Prostate gland (tissue), 2 donors: ENCODE results near the gene ACVR1.

ENCODE experiments used
- POLR2AphosphoS5 ChIP-seq: sonication (generic); formaldehyde crosslinking; IDR thresholded peaks from one replicate; pipeline ENCODE4 v1.6.1; 2017; ENCODE audit warnings: antibody characterized with exemption
- TF ChIP-seq, protein P1 (sequence below), 4 experiments: fragments of 200-600 bp in 2 of 4; fragments of 450-650 bp in 2 of 4; sonication (generic) in 2 of 4; IDR thresholded peaks; 1 replicate in 3 of 4; 2 replicates in 1 of 4; pipeline ENCODE4 v1.5.1; 2016 to 2019; ENCODE audit warnings: antibody characterized with exemption in 4 of 4, mild to moderate bottlenecking in 2 of 4, moderate library complexity in 2 of 4

DNA sequence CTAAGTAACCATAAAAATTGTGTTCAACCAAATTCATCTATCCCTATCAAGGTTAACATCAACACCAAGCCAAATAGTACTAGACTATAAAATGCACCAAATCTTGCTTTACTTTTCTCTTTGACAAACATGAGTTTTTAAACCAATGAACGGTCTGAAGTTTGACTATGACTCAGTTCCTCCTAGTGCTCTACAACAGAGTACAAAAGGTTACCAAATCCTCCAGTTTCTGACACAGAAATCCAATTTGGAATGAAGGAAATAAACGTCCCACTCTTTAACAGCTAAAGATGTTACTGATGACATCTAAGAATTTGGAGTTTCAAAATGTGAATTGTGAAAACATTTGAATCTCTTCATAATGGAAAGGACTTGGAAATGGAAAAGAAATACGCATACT lies 11.8 kb upstream of the ACVR1 start:
- TF ChIP-seq, protein P1, sequence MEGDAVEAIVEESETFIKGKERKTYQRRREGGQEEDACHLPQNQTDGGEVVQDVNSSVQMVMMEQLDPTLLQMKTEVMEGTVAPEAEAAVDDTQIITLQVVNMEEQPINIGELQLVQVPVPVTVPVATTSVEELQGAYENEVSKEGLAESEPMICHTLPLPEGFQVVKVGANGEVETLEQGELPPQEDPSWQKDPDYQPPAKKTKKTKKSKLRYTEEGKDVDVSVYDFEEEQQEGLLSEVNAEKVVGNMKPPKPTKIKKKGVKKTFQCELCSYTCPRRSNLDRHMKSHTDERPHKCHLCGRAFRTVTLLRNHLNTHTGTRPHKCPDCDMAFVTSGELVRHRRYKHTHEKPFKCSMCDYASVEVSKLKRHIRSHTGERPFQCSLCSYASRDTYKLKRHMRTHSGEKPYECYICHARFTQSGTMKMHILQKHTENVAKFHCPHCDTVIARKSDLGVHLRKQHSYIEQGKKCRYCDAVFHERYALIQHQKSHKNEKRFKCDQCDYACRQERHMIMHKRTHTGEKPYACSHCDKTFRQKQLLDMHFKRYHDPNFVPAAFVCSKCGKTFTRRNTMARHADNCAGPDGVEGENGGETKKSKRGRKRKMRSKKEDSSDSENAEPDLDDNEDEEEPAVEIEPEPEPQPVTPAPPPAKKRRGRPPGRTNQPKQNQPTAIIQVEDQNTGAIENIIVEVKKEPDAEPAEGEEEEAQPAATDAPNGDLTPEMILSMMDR (IDR thresholded peaks at IDR 0.05) = no peak
- TF ChIP-seq POLR2AphosphoS5 = no peak
